Rectal smooth muscle tissue (tissue), 1 donor: Measurements from ENCODE around the gene PCBP4.
A peak's percentile ranks its signal among the peaks of the same experiment; 100 is the strongest.

Experiments used
- H3K27ac ChIP-seq: one replicate; pipeline ENCODE4 v1.7.0; 2013; ENCODE audit warnings: low read depth, low read length, inconsistent platforms
- H3K27me3 ChIP-seq: one replicate; pipeline ENCODE4 v1.7.0; 2013; ENCODE audit warnings: low read length; ENCODE audit not compliant: control insufficient read depth, insufficient read depth
- H3K36me3 ChIP-seq: one replicate; pipeline ENCODE4 v1.7.0; 2013; ENCODE audit warnings: low read length; ENCODE audit not compliant: control insufficient read depth, insufficient read depth
- H3K4me1 ChIP-seq: one replicate; pipeline ENCODE4 v1.7.0; 2013; ENCODE audit warnings: low read length; ENCODE audit not compliant: control insufficient read depth, insufficient read depth
- H3K4me3 ChIP-seq: one replicate; pipeline ENCODE4 v1.7.0; 2013; ENCODE audit warnings: low read length
- H3K9ac ChIP-seq: one replicate; pipeline ENCODE4 v1.7.0; 2013; ENCODE audit warnings: low read length

PCBP4 gene

GRCh38 chr3:51964521-51964920 lies 2.7 kb downstream of the PCBP4 start:
- peaks cover 2% of the 10 kb centered on the region for H3K36me3 ChIP-seq
- no peak overlapping the region for H3K9ac ChIP-seq
- peaks cover 2% of the 10 kb centered on the region for H3K4me1 ChIP-seq
- no peak overlapping the region for H3K4me3 ChIP-seq
- H3K27me3 ChIP-seq = no peaks in the 10 kb centered on the region
- no peak overlapping the region for H3K27ac ChIP-seq

GRCh38 chr3:51963951-51964451 lies 3.3 kb downstream of the PCBP4 start:
- peaks cover 2% of the 10 kb centered on the region for H3K36me3 ChIP-seq
- H3K27me3 ChIP-seq = no peaks in the 10 kb centered on the region
- H3K4me3 ChIP-seq = no peak overlapping the region
- no peak overlapping the region for H3K9ac ChIP-seq
- H3K27ac ChIP-seq = no peak overlapping the region
- peaks cover 2% of the 10 kb centered on the region for H3K4me1 ChIP-seq

GRCh38 chr3:51962854-51963530 lies 4.3 kb downstream of the PCBP4 start:
- Histone ChIP-seq H3K4me3 (no peak overlapping the region), H3K36me3 (peaks cover 2% of the 10 kb centered on the region), H3K4me1 (peaks cover 2% of the 10 kb centered on the region), H3K27ac (no peak overlapping the region), H3K9ac (no peak overlapping the region), H3K27me3 (no peaks in the 10 kb centered on the region)

GRCh38 chr3:51961602-51962569 lies 5.4 kb downstream of the PCBP4 start:
- Histone ChIP-seq H3K4me3 (no peak overlapping the region), H3K36me3 (peaks cover 2% of the 10 kb centered on the region), H3K9ac (no peak overlapping the region), H3K27me3 (peaks cover 2% of the 10 kb centered on the region), H3K4me1 (peaks cover 2% of the 10 kb centered on the region), H3K27ac (no peak overlapping the region)

GRCh38 chr3:51961011-51961410 lies 6.2 kb downstream of the PCBP4 start:
- Histone ChIP-seq H3K27me3 (peaks cover 2% of the 10 kb centered on the region), H3K4me1 (peaks cover under 1% of the 10 kb centered on the region), H3K9ac (no peak overlapping the region), H3K4me3 (no peak overlapping the region), H3K27ac (no peak overlapping the region), H3K36me3 (peaks cover 2% of the 10 kb centered on the region)

GRCh38 chr3:51960386-51960785 lies 6.9 kb downstream of the PCBP4 start:
- H3K9ac ChIP-seq = no peak overlapping the region

GRCh38 chr3:51959651-51960050 lies 7.6 kb downstream of the PCBP4 start:
- Histone ChIP-seq H3K36me3 (peaks cover 2% of the 10 kb centered on the region), H3K4me3 (no peak overlapping the region), H3K9ac (no peak overlapping the region), H3K27me3 (peaks cover 2% of the 10 kb centered on the region), H3K4me1 (no peaks in the 10 kb centered on the region), H3K27ac (no peak overlapping the region)

More at GRCh38 chr3:51960386-51960785, 6.9 kb downstream of the PCBP4 start:
- no peak overlapping the region for H3K27ac ChIP-seq
- no peak overlapping the region for H3K4me3 ChIP-seq
- peaks cover 2% of the 10 kb centered on the region for H3K36me3 ChIP-seq
- H3K4me1 ChIP-seq = no peaks in the 10 kb centered on the region
- peaks cover 2% of the 10 kb centered on the region for H3K27me3 ChIP-seq

GRCh38 chr3:51958603-51959521 lies 8.4 kb downstream of the PCBP4 start:
- Histone ChIP-seq H3K4me1 (no peaks in the 10 kb centered on the region), H3K36me3 (peaks cover 2% of the 10 kb centered on the region), H3K4me3 (no peak overlapping the region), H3K27me3 (peaks cover 2% of the 10 kb centered on the region), H3K9ac (no peak overlapping the region), H3K27ac (no peak overlapping the region)

GRCh38 chr3:51957520-51958205 lies 9.6 kb downstream of the PCBP4 start:
- Histone ChIP-seq H3K9ac (no peak overlapping the region), H3K36me3 (peaks cover 2% of the 10 kb centered on the region), H3K27ac (no peak overlapping the region), H3K4me1 (no peaks in the 10 kb centered on the region), H3K4me3 (no peak overlapping the region), H3K27me3 (peaks cover 2% of the 10 kb centered on the region)

- peak overlapping the region; percentile 35 for H3K27ac ChIP-seq
- H3K4me1 ChIP-seq = no peaks in the 10 kb centered on the region
- H3K36me3 ChIP-seq = peaks cover 2% of the 10 kb centered on the region
- peaks cover 2% of the 10 kb centered on the region for H3K27me3 ChIP-seq
- H3K4me3 ChIP-seq = peak overlapping the region; percentile 59
- H3K9ac ChIP-seq = no peak overlapping the region
Observed at GRCh38 chr3:51955893-51956770, 11.1 kb downstream of the PCBP4 start.
